DND-41 (cell line): Measurements from ENCODE around the gene GOLGA6L7.

Experiments
- EZH2 ChIP-seq: IDR thresholded peaks from 3 replicates; pipeline ENCODE4 v1.6.1; 2012; ENCODE audit warnings: borderline replicate concordance, low read depth, mild to moderate bottlenecking, moderate library complexity, low read length, inconsistent platforms; ENCODE audit not compliant: severe bottlenecking
- TF ChIP-seq, protein P1 (sequence below): IDR thresholded peaks from 2 replicates; pipeline ENCODE4 v1.5.1; 2012; ENCODE audit warnings: borderline replicate concordance, low read length, moderate library complexity, mild to moderate bottlenecking; ENCODE audit not compliant: poor library complexity, severe bottlenecking; ENCODE audit errors: extremely low read depth

DNA sequence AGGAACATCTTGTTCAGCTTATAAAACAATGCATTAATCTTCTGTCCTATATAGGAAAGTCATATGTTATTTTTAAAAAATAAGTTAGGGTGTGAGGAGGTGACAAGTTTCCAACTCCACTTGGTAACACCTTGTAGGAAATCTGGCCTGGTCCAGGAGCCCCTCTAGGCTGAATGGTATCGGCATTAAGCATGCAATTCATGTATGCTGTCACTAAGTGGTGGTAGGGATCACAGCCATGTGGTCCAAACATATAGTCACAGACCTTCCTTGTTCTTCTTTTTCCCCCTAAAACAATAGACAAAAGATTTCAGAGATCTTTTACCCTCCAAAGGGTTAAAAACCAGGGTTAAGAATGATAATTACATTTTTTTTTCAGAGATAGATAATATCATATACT, 33.2 kb upstream of the GOLGA6L7 start:
- TF ChIP-seq, protein P1, sequence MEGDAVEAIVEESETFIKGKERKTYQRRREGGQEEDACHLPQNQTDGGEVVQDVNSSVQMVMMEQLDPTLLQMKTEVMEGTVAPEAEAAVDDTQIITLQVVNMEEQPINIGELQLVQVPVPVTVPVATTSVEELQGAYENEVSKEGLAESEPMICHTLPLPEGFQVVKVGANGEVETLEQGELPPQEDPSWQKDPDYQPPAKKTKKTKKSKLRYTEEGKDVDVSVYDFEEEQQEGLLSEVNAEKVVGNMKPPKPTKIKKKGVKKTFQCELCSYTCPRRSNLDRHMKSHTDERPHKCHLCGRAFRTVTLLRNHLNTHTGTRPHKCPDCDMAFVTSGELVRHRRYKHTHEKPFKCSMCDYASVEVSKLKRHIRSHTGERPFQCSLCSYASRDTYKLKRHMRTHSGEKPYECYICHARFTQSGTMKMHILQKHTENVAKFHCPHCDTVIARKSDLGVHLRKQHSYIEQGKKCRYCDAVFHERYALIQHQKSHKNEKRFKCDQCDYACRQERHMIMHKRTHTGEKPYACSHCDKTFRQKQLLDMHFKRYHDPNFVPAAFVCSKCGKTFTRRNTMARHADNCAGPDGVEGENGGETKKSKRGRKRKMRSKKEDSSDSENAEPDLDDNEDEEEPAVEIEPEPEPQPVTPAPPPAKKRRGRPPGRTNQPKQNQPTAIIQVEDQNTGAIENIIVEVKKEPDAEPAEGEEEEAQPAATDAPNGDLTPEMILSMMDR = no peak
- no peak for TF ChIP-seq EZH2
